ENCODE results near the gene SMNDC1. TPM values are rescaled to one million over a fixed set of nuclear protein-coding genes. Genes with fewer than 3 reads are reported as not detected.

Gene SMNDC1
- total RNA-seq, 1 donor from 2014 or later = 12.3 TPM

DNA sequence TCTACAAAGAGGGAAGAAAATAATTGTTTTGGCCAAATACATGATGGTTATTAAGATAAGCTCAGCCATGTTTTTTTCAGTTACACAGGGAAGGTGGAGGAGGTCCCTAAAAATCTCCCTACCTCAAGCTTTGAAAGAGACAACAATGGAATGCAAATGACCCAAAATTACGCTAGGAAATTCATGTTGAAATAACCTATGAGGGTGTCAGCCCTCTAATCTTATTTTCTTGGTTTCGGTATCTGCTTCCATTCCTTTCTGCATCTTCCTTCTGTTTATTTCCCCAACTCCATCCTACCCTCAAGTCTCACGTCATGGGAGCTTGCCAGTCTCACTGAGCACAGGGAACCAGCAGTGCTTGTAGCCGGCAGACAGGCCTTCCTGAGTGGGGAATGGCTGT is 40.6 kb upstream of the SMNDC1 start:
- intact Hi-C loops (cut with DNase I) = no loop called here
- Histone ChIP-seq H3K27me3 (no peaks in the 10 kb centered on the region), H3K9me3 (no peaks in the 10 kb centered on the region), H3K4me1 (no peaks in the 10 kb centered on the region), H3K4me3 (no peak overlapping the region), H3K36me3 (no peaks in the 10 kb centered on the region), H3K27ac (no peak overlapping the region)
- TF ChIP-seq POLR2AphosphoS5 (IDR thresholded peaks at IDR 0.05; ENCODE audit: insufficient read depth in 1 of 2, low read depth in 1 of 2) (no peak), POLR2A (IDR thresholded peaks at IDR 0.05) (no peak)
- TF ChIP-seq, protein P1, sequence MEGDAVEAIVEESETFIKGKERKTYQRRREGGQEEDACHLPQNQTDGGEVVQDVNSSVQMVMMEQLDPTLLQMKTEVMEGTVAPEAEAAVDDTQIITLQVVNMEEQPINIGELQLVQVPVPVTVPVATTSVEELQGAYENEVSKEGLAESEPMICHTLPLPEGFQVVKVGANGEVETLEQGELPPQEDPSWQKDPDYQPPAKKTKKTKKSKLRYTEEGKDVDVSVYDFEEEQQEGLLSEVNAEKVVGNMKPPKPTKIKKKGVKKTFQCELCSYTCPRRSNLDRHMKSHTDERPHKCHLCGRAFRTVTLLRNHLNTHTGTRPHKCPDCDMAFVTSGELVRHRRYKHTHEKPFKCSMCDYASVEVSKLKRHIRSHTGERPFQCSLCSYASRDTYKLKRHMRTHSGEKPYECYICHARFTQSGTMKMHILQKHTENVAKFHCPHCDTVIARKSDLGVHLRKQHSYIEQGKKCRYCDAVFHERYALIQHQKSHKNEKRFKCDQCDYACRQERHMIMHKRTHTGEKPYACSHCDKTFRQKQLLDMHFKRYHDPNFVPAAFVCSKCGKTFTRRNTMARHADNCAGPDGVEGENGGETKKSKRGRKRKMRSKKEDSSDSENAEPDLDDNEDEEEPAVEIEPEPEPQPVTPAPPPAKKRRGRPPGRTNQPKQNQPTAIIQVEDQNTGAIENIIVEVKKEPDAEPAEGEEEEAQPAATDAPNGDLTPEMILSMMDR (IDR thresholded peaks at IDR 0.05) = no peak
- DNase-seq (ENCODE audit: extremely low spot score in 2 of 2) = no peak

DNA sequence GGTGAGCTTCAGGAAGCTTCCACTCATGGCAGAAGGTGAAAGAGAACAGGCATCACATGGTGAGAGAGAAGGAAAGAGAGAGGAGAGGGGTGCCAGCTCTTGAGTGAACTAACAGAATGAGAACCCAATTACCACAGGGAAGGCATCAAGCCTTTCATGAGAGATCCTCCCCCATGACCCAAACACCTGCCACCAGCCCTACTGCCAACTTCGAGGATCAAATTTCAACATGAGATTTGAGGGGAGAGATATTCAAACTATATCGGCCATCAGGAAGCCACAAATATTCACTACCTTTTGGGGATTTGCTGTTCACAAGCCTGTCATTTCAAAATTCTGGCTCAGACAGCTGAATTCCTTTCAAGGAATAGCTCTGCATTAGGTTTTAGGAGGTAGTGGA is 39.9 kb upstream of the SMNDC1 start:
- Histone ChIP-seq H3K4me1 (no peaks in the 10 kb centered on the region), H3K4me3 (no peak overlapping the region), H3K27ac (no peak overlapping the region), H3K27me3 (no peaks in the 10 kb centered on the region), H3K36me3 (no peaks in the 10 kb centered on the region), H3K9me3 (no peaks in the 10 kb centered on the region)
- intact Hi-C loops (cut with DNase I) = no loop called here
- TF ChIP-seq, protein P1 (IDR thresholded peaks at IDR 0.05) = no peak
- no peak for TF ChIP-seq POLR2AphosphoS5 (IDR thresholded peaks at IDR 0.05; ENCODE audit: insufficient read depth in 1 of 2, low read depth in 1 of 2)
- TF ChIP-seq POLR2A (IDR thresholded peaks at IDR 0.05) = no peak
- no peak for DNase-seq (ENCODE audit: extremely low spot score in 2 of 2)

DNA sequence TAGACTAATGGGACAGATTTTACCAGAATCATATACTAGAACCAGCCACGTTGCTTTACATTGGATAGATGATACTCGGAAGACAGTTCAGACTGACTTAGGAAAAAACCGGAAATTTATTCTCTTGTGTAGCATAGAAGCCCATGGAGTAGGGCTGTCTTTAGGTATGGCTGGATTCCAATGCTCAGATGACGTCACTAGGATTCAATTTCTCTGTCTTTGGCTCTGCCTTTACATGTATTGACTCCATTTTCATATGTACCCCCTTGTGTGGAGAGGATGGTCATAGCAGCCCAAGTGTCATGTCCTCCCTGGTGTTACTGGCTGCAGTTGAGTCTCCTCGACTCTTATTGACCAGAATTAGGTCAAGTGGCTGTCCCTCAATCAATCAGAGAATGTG is 39.2 kb upstream of the SMNDC1 start:
- Histone ChIP-seq H3K36me3 (no peaks in the 10 kb centered on the region), H3K9me3 (no peaks in the 10 kb centered on the region), H3K27me3 (no peaks in the 10 kb centered on the region), H3K27ac (no peak overlapping the region), H3K4me3 (no peak overlapping the region), H3K4me1 (no peaks in the 10 kb centered on the region)
- no peak for TF ChIP-seq POLR2AphosphoS5 (IDR thresholded peaks at IDR 0.05; ENCODE audit: insufficient read depth in 1 of 2, low read depth in 1 of 2)
- no peak for TF ChIP-seq POLR2A (IDR thresholded peaks at IDR 0.05)
- TF ChIP-seq, protein P1 (IDR thresholded peaks at IDR 0.05) = no peak
- no peak for DNase-seq (ENCODE audit: extremely low spot score in 2 of 2)
- intact Hi-C loops (cut with DNase I) = no loop called here

DNA sequence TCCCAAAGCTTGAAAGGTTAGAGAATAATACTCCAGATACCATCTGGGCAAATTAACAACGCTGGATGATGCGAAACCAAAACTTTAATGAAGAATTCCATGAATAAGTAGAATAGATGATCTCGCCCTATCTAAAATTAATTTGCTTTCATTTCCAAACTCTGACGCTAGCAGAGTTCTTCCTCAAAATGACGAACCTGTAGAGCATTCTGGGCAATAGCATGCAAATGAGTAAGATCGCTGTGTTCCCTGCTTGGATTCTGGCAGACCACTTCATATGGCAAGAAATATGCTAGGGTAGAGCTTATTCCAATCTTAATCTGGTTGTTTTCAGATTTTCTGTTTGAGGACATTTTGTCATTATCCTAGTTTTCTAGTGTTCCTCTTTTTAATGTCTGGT is 36.1 kb upstream of the SMNDC1 start:
- Histone ChIP-seq H3K4me3 (no peak overlapping the region), H3K27me3 (no peaks in the 10 kb centered on the region), H3K27ac (no peak overlapping the region), H3K36me3 (no peaks in the 10 kb centered on the region), H3K9me3 (no peaks in the 10 kb centered on the region), H3K4me1 (peaks cover 12% of the 10 kb centered on the region)
- intact Hi-C loops (cut with DNase I) = no loop called here
- TF ChIP-seq POLR2AphosphoS5 (IDR thresholded peaks at IDR 0.05; ENCODE audit: insufficient read depth in 1 of 2, low read depth in 1 of 2) = no peak
- TF ChIP-seq, protein P1 (IDR thresholded peaks at IDR 0.05) = no peak
- no peak for TF ChIP-seq POLR2A (IDR thresholded peaks at IDR 0.05)
- DNase-seq (ENCODE audit: extremely low spot score in 2 of 2) = no peak

DNA sequence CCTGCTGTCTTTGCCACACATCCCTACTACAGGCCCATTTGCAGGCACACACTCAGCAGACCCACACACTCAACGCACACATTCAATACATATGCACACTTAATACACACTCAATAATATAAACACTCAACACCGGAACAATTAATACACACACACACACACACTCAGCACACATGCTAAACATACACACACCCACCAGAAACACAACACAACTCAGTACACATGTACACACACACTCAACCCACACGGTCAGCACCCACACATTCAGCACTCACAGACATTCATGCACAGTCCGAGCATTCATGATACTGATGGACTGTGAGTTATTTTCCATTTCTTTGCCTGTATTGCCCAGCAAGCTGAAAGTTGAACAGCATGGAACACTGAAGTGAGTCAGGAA is 35.4 kb upstream of the SMNDC1 start:
- no peaks in the 10 kb centered on the region for H3K9me3 ChIP-seq
- intact Hi-C loops (cut with DNase I) = no loop called here
- H3K27me3 ChIP-seq = no peaks in the 10 kb centered on the region
- TF ChIP-seq, protein P1 (IDR thresholded peaks at IDR 0.05) = no peak
- TF ChIP-seq POLR2AphosphoS5 (IDR thresholded peaks at IDR 0.05; ENCODE audit: insufficient read depth in 1 of 2, low read depth in 1 of 2) = no peak
- no peak for TF ChIP-seq POLR2A (IDR thresholded peaks at IDR 0.05)
- H3K27ac ChIP-seq = no peak overlapping the region
- no peaks in the 10 kb centered on the region for H3K36me3 ChIP-seq
- peaks cover 17% of the 10 kb centered on the region for H3K4me1 ChIP-seq
- DNase-seq (ENCODE audit: extremely low spot score in 2 of 2) = no peak
- H3K4me3 ChIP-seq = no peak overlapping the region
